GM15510 (cell line): Measurements from ENCODE around the gene CDC25B.

ENCODE experiments used
- POLR2A ChIP-seq: IDR thresholded peaks from 3 replicates; pipeline ENCODE4 v1.6.1; 2011; ENCODE audit warnings: borderline replicate concordance; ENCODE audit not compliant: insufficient read length; ENCODE audit errors: extremely low read depth

CDC25B gene

DNA sequence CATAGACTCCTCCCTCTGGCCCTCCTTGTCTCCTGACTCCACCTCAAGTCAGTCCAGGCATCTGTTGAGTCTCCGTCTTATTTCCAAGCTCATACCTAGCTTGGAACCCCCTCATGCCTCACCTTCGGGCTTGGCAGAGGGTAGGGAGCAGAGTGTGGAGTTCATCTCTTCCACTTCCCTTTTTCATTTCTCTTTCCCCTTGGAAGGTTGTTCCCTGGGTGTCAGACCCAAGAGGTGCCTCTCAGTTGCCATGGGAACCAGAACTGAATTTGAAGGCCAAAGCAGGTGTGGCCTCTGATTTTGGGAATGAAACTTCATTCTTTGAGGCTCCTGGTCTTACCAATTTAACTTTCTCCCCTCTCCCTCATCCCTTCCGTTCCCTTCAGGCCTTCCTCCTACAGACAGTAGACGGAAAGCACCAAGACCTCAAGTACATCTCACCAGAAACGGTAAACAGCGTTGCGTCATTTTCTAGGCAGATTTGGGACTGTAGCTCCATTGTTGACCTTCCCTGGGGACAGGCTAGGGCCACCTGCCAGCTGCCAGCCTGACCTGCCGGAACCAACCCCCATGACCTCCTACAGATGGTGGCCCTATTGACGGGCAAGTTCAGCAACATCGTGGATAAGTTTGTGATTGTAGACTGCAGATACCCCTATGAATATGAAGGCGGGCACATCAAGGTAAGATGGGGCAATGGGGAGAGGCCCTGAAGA, 6.6 kb downstream of the CDC25B start:
- no peak for TF ChIP-seq POLR2A

DNA sequence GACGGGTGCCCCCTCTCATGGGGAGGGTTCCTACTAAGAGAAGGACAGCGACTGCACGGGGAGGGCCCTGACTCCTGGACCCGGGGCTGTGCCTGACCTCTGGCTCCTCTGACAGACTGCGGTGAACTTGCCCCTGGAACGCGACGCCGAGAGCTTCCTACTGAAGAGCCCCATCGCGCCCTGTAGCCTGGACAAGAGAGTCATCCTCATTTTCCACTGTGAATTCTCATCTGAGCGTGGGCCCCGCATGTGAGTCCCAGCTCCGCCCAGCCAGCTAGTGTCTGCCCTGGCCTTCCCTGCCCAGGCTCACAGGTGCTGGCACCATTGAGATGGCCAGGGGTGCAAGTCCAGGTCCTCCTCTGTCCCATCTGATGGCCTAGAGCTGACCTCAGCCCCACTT, 7.2 kb downstream of the CDC25B start:
- no peak for TF ChIP-seq POLR2A

DNA sequence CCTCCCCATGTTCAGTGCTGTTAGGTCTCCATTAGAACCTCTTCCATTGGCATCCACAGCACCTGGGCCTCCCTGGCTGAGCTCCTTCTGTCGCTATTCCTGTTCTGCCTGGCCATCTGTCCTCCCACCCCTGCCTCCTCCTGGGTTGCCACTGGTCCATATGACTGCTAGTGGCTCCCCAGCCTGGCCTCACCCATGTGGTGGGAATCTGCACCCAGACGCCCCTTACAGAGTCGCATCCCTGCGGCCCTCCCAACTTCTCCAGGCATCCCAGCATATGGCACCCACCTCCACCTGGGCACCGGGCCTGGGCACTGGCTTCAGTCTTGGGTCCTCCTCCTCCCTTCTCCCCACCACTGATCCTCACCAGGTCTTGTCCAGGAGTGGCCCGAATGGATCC, 7.7 kb downstream of the CDC25B start:
- no peak for TF ChIP-seq POLR2A

DNA sequence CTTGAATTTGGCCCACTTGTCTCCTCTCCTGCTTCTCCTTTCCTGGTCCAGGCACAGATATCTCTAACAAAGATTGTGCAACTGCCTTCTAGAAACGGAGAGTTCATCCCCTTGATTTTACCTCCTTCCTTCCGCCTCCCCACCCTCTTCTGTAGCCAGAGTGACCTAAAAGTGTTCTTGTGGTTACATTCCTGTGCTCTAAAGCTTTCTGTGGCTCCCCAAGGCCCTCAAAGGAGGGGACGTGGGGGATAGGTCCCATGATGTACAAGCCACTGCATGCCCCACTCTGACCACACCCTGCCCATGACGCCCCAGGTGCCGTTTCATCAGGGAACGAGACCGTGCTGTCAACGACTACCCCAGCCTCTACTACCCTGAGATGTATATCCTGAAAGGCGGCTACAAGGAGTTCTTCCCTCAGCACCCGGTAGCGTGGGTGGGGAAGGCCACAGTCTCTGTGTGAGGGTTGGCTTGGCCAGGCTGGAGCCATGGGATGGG, 8.2 kb downstream of the CDC25B start:
- no peak for TF ChIP-seq POLR2A

DNA sequence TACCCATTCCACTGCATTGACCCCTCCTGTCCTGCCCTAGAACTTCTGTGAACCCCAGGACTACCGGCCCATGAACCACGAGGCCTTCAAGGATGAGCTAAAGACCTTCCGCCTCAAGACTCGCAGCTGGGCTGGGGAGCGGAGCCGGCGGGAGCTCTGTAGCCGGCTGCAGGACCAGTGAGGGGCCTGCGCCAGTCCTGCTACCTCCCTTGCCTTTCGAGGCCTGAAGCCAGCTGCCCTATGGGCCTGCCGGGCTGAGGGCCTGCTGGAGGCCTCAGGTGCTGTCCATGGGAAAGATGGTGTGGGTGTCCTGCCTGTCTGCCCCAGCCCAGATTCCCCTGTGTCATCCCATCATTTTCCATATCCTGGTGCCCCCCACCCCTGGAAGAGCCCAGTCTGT, 8.7 kb downstream of the CDC25B start:
- no peak for TF ChIP-seq POLR2A

DNA sequence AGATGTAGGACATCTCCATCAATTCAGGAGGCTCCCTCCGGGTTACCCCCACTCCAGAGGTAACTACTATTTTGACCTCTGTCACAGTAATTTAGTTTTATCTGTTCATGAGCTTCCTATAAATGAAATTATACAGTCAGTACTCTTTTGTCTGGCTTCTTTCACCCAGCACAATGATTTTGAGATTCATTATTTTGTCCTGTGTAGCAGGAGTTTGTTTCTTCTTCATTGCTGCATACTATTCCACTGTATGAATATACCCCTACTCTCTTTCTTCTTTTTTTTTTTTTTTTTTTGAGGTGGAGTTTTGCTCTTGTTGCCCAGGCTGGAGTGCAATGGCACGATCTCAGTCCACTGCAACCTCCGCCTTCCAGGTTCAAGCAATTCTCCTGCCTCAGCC, 12.4 kb downstream of the CDC25B start:
- no peak for TF ChIP-seq POLR2A

DNA sequence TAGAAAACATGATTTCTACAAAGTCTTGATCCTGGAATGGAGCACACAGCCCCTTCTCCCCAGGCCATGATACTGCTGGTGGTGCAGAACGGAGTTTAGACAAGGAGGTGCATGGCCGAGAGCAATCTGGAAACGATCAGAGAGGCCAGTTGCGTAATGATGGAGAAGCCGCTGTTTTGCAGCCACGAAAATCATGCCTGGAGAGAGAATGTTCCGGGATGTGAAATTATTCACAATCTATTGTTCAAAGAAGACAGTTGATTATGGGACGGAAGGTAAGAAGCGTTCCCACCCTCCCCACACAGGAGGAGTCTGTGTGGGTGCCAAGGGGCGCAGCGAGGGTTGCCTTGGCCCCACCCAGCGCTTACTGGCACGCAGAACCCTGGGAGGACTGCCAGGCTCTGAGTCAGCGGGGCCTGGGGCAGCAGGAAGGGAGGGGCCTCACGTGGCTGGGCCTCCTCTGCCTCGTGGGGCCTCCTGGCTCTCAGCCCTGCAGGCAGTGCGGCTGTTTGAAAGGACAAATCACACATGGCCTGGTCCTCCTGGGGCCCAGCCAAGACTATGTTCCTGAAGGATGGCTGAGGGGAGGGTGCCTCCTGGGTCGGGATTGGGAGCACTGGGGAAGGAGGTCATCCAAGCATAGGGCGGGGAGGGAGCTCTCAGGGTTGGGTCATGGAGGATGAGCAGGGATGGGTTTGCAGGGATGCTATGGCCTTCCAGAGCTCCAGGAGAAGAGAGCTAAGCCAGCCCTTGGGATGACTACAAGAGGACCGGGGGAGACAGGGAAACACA, 15.6 kb downstream of the CDC25B start:
- TF ChIP-seq POLR2A = no peak

DNA sequence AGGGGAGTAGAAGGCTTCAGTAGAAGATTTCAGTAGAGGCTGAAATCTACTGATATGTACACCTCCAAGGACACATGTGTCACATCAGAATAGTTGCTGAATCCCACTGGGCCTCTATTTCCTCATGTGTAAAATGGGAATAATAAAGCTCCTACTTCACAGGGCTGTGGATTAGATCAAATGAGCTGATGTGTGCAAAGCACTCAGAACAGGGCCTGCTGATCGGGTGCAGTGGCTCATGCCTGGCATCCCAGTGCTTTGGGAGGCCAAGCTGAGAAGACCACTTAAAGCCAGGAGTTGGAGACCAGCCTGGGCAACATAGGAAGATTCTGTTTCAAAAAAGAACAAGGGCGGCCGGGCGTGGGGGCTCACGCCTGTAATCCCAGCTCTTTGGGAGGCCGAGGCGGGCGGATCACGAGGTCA, 16.2 kb downstream of the CDC25B start:
- TF ChIP-seq POLR2A = no peak

DNA sequence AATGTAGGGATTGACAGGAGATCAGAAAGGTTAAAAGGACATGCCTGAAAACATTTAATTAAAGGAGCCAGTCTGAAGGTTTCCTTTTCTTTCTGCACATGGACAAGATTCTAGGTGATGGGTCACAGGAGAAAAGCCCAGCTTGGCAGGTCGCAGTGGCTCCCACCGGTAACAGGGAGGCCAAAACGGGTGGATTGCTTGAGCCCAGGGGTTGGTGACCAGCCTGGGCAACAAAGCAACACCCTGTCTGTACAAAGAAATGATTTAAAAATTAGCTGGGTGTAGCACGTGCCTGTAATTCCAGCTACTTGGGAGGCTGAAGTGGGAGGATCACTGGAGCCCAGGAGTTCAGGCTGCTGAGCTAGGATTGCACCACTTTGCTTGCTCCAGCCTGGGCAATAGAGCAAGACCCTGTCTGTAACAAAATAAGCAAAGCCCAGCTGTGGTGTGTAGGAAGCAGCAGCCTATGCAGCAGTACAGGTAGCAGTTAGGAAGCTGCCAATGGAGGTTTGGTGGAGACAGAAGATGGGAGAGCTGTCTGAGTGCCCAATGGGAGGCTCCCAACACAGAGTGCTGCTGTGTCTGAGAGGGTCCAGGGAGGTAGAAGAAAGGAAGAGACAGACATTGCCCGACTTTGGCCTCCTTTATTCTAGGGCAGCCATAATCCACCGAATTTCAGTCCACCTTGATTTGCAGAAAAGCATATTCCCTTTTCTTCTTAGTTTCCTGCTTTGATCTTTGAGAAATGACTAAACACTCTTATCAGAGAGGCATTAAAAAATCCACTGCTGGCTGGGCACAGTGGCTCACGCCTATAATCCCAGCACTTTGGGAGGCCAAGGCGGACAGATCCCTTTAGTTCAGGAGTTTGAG, 17.1 kb downstream of the CDC25B start:
- TF ChIP-seq POLR2A = no peak

DNA sequence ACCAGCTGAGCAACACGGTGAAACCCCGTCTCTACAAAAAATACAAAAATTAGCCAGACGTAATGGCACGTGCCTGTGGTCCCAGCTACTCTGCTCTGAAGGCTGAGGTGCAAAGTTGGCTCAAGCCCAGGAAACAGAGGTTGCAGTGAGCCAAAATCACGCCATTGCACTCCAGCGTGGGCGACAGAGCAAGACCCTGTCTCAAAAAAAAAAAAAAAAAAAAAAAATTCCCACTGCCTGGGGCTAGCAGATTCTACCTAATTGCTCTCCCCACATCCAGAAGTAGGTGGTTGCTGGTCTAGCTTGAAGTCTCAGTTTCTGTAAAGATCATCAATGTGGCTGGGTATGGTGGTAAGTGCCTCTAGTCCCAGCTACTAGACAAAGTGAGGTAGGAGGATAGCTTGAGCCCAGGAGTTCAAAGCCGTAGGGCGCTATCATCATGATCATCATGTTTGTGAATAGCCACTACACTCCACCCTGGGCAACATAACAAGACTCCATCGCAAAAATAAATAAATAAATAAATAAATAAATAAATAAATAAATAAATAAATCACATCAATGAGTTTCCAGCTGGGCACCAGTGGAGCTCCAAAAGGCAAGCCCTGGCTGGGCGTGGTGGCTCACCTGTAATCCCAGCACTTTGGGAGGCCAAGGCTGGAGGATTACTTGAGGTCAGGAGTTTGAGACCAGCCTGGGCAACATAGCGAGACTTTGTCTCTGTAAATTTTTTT, 17.9 kb downstream of the CDC25B start:
- TF ChIP-seq POLR2A = no peak

DNA sequence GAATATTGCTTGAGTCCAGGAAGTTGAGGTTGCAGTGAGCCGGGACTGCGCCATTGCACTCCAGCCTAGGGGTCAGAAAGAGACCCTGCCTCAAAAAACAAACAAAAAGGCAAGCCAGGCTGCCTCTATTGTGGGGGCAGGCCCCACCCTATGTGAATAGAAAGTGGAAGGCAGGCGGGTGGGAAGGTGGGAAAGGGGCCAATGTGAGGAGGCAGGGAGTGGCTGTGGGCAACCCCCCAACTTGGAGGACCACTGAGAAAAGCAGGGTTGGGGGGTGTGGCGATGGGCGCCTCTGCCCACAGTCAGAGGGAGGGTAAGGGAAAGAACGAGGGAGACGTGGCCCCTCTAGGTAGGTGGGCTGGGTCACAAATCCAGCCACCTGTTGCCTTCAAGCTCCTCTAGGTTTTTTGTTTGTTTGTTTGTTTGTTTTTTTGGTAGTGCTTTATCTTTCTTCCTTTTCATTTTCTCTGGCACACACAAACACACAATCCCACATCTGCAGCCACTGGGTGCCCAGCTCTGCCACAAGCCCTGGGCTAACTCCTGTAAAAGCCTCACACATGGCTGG, 18.9 kb downstream of the CDC25B start:
- no peak for TF ChIP-seq POLR2A

DNA sequence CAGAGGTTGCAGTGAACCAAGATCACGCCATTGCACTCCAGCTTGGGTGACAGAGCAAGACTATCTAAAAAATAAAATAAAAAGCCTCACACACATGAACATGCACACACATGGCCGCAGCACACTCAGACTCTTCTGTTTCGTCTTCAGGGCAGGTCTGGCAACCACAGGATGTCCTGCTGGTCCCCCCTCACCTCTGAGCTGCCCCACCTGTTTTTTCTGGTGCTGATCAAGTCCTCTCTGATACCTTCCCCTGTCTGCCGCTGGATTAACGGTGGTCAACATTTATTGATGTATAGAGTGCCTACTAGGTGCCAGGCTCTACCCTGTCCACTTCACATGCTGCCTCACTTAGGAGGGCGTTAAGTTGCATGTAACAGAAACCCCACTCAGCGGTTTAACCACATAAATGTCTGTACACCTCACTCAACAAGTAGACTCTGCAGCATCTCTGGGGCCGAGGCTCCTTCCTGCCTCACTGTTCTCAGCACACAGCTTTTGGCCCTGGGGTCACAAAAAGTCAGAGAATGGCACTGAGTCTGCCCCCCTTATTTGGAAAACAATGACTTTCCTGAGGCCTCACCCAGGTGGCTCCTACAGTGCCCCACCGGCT, 19.7 kb downstream of the CDC25B start:
- no peak for TF ChIP-seq POLR2A
